ENCODE data around the gene SPDYE2B.
"Not testable (repeated sequence)": the region's sequence is repeated elsewhere in the genome, so short reads cannot be mapped to it uniquely, and the experiment has no call there.

The SPDYE2B gene

GRCh38 chr7:102649924-102650323 lies at the start of gene SPDYE2B:
TSS of gene SPDYE2B (plus strand) at chr7:102650319. CDS start at chr7:102652349, 2,030 bp downstream.
- not testable (repeated sequence) for DNase-seq

- DNase-seq: not testable (repeated sequence)
Measured at GRCh38 chr7:102602317-102602716, 47.8 kb upstream of the SPDYE2B start.

- DNase-seq: not testable (repeated sequence)
Measured at GRCh38 chr7:102604431-102605145, 45.5 kb upstream of the SPDYE2B start.

DNA sequence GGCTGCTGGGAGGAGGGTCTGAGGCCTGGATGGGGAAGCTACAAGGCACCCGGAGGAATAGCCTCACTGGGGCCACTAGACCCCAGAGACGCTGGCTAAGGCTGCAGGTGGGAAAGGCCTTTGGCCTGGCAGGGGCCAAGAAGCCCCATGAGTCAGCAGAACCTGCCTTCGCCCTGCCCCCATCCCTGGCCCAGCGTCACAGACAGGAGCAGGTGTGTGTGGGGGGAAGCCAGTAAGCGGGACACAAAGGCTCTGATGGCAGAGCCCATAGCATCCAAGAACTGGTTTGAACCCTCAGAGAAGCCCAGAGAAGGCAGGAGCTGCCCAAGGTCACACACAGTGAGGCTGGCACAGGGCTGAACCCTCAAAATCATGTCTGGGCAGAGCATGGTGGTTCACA lies 43.3 kb upstream of the SPDYE2B start:
- not testable (repeated sequence) for DNase-seq

- DNase-seq: not testable (repeated sequence)
Measured at GRCh38 chr7:102609734-102610133, 40.4 kb upstream of the SPDYE2B start.

- not testable (repeated sequence) for DNase-seq
Measured at GRCh38 chr7:102610441-102610840, 39.7 kb upstream of the SPDYE2B start.

GRCh38 chr7:102611013-102611674 lies 39.0 kb upstream of the SPDYE2B start:
- DNase-seq: not testable (repeated sequence)

- not testable (repeated sequence) for DNase-seq
Measured at GRCh38 chr7:102611675-102612325, 38.3 kb upstream of the SPDYE2B start.

DNA sequence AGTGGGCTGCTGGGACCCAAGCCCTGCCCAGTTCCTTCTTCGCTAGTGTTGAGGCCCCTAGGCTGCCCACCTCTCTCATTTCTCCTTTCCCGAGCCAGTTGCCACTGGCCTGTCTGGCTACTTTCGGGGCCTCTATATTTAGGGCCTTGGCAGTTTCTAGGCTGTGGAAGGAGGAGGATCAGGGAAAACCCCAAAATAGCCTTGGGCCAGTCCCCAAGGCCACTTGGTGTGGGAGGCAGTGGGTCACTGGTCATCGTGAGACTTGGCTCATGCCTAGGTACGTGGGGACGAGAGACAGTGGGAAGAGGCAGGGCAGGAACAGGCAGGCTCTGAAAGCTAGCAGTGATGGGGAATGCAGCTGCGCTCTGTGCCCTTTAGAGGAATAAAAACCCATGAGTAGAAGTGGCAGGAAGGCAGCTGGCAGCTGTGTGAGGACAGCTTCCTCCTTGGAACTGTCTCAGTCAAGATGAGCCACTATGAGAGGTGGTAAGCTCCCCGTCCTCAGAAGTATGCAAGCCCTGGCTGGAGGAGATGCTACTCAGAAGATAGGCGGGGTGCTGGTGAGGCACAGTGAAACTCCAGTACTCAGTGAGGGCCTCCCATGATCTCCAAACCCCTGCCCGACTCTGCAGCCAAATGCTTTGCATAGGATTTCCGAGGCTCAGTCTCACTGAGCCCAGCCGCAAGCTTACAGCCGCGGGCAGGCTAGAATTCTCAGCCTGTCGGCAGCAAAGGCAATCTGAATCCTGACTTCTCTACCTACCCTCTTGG lies 36.4 kb upstream of the SPDYE2B start:
- DNase-seq: not testable (repeated sequence)

DNA sequence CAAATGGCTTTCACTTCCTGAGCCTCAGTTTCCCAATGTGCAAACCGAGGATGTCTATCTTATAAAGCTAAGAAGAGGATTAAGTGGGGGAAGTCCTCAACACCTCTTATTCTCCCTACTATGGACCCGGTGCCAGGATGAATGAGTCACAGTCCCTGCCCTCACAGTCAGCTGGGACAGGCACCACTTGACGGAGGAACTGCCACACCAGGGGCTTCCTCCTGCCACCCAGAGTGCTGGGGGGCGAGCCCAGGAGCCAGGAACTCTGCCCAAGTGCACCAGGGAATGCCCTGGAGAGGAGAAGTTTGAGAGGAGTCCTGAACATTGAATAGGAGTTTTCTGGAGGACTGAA lies 35.8 kb upstream of the SPDYE2B start:
- DNase-seq: not testable (repeated sequence)

- not testable (repeated sequence) for DNase-seq
Measured at GRCh38 chr7:102614873-102615272, 35.2 kb upstream of the SPDYE2B start.

- DNase-seq: not testable (repeated sequence)
Measured at GRCh38 chr7:102615930-102616329, 34.2 kb upstream of the SPDYE2B start.

- DNase-seq: not testable (repeated sequence)
Measured at GRCh38 chr7:102616507-102617125, 33.5 kb upstream of the SPDYE2B start, which contains the start of gene RASA4. TSS of gene RASA4 (minus strand) at chr7:102616756. CDS start at chr7:102616689, 67 bp downstream.

GRCh38 chr7:102618122-102618521 lies 32.0 kb upstream of the SPDYE2B start:
- not testable (repeated sequence) for DNase-seq

DNA sequence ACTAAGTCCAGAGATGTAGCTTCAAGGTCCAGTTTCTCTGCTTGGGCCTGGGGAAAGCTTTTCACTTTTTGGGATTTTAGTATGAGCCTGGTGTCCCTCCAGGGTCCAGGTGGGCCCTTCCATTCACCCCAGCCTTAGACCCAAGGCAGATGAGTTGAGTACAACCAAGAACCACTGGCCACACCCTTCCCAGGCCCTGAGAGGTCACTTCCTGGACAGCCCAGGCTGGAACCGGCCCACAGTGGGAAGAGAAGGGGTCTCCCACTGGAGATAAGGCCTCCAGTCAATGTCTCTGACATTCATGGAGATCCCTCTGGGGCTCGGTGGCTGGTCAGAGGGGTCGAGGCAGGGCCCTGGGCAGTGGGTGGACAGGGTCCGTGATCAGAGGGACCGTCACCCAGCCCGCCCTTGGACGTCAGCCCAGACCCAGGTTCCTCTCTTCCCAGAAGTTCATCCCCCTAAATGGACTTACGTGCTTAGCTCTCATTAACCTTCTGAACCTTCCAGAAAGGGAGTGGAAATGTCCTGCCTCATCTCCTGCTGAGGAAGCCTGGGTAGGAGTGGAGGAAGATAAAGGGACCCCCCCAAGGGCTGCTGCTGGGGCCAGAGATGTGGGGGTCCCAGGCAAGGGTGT lies 22.7 kb upstream of the SPDYE2B start:
- DNase-seq: not testable (repeated sequence)

DNA sequence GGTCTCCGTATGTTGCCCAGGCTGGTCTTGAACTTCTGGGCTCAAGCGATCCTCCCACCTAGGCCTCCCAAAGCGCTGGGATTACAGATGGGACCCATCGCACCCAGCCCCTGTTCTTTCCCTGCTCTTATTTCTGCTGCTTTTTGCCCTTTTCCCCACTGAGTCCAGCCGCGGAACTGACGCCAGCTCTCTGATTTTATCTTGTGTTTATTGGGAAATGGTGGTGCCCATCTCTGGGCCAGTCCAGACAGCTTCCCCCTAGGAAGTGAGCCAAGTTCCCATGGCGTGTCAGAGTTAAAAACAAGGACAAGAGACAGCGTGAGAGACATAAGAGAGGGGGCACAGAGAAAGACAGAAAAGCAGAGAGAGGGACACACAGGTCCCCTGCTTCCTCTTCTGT lies 19.5 kb upstream of the SPDYE2B start:
- not testable (repeated sequence) for DNase-seq

- DNase-seq: not testable (repeated sequence)
Measured at GRCh38 chr7:102634299-102634698, 15.8 kb upstream of the SPDYE2B start.

DNA sequence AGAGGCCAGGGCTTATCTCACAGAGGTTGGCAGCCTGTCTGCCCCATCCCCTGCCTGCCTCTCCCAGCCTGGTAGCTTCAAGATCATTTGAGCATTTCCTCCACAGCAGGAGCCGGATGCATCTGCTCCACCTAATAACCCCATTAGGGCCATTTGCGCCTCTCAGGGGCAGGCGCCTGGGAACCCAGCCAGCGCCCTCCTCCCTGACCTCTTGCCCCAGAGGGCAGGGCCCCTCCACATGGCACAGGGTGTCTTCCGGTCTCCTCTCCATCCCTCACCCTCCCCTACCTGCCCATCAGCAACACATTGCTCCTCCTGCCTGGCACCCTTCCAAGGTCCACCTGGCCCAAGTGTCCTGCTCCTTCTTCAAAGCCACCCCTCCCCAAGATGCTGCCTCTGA lies 14.8 kb upstream of the SPDYE2B start:
- not testable (repeated sequence) for DNase-seq

DNA sequence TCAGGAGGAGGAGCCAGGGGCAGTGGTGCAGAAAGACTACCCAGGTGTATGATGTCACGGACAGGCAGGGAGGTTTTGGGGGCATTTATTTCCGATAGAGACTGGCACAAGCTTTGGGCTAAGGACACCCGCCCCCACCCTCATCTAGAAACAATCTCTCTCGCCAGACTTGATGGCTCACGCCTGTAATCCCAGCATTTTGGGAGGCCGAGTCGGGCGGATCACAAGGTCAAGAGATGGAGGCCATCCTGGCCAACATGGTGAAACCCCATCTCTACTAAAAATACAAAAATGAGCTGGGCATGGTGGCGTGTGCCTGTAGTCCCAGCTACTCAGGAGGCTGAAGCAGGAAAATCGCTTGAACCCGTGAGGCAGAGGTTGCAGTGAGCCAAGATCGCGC lies 13.2 kb upstream of the SPDYE2B start:
- DNase-seq: not testable (repeated sequence)

GRCh38 chr7:102638848-102639247 lies 11.3 kb upstream of the SPDYE2B start:
- DNase-seq: not testable (repeated sequence)

- DNase-seq: not testable (repeated sequence)
Measured at GRCh38 chr7:102642691-102643090, 7.4 kb upstream of the SPDYE2B start, which contains the start of gene UPK3BL1. TSS of gene UPK3BL1 (minus strand) at chr7:102642791. CDS start at chr7:102642741, 50 bp downstream.

DNA sequence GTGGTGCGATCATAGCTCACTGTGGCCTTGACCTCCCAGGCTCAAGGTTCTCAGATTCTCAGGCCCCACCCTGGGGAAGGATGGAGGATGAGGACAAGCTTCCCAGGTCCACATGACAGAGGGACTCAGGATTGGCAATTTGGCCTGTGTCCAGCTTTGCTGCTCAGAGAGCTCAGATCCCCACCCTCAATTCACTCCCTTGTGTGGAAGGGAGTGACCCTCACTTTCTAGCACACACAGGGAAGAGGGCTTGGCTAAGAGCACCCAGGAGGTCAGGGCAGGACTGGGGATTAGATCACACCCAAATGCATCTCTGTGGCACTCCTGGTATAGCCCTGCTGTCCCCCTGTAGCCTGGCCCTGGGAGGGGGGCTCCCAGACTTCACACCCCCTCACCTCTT lies 6.7 kb upstream of the SPDYE2B start:
- DNase-seq: not testable (repeated sequence)
